Upper lobe of left lung (tissue), 4 donors: ENCODE data around the gene AHRR.

Source experiments
- CTCF ChIP-seq, 6 experiments: fragments of 450-650 bp in 4 of 6; fragments of 200-600 bp in 2 of 6; sonication (generic) in 2 of 6; IDR thresholded peaks; one replicate each; pipeline ENCODE4 v1.5.1; 2016 to 2019; ENCODE audit warnings: antibody characterized with exemption in 6 of 6
- POLR2A ChIP-seq, 4 donors: fragments of 450-650 bp; IDR thresholded peaks; one replicate each; pipeline ENCODE4 v1.5.1; 2016 to 2017; ENCODE audit warnings: antibody characterized with exemption in 4 of 4, mild to moderate bottlenecking in 2 of 4

- TF ChIP-seq POLR2A (IDR thresholded peaks at IDR 0.05) (no peak), CTCF (IDR thresholded peaks at IDR 0.05) (no peak)
These were observed 51.1 kb downstream of the AHRR start for GRCh38 chr5:372556-372995.
